ENCODE results near the gene DIP2B.

DIP2B gene

GRCh38 chr12:50772877-50773276 is 268.1 kb downstream of the DIP2B start:
- Histone ChIP-seq H3K36me3 (peaks cover 11% of the 10 kb centered on the region), H3K4me3 (ENCODE audit: low read depth, low read length) (no peak overlapping the region), H3K27me3 (no peaks in the 10 kb centered on the region), H3K9me3 (no peaks in the 10 kb centered on the region), H3K4me1 (peaks cover 4% of the 10 kb centered on the region; the same call in 1 of the 2 replicates)
- no peak for TF ChIP-seq CTCF (IDR thresholded peaks at IDR 0.05; ENCODE audit: low read depth, low read length)
- no peak for DNase-seq

- Histone ChIP-seq H3K4me3 (ENCODE audit: low read depth, low read length) (no peak overlapping the region), H3K36me3 (peaks cover 11% of the 10 kb centered on the region), H3K4me1 (no peaks in the 10 kb centered on the region), H3K9me3 (no peaks in the 10 kb centered on the region), H3K27me3 (no peaks in the 10 kb centered on the region)
- no peak for TF ChIP-seq CTCF (IDR thresholded peaks at IDR 0.05; ENCODE audit: low read depth, low read length)
- DNase-seq, result no peak
Observed at GRCh38 chr12:50775251-50775650, 270.5 kb downstream of the DIP2B start.

GRCh38 chr12:50776749-50777728 is 272.3 kb downstream of the DIP2B start:
- Histone ChIP-seq H3K4me3 (ENCODE audit: low read depth, low read length) (no peak overlapping the region), H3K36me3 (peaks cover 20% of the 10 kb centered on the region), H3K27me3 (no peaks in the 10 kb centered on the region), H3K4me1 (no peaks in the 10 kb centered on the region), H3K9me3 (no peaks in the 10 kb centered on the region)
- no peak for DNase-seq
- TF ChIP-seq CTCF (IDR thresholded peaks at IDR 0.05; ENCODE audit: low read depth, low read length), result no peak

- Histone ChIP-seq H3K9me3 (no peaks in the 10 kb centered on the region), H3K4me1 (no peaks in the 10 kb centered on the region), H3K27me3 (no peaks in the 10 kb centered on the region), H3K36me3 (peaks cover 24% of the 10 kb centered on the region), H3K4me3 (ENCODE audit: low read depth, low read length) (no peak overlapping the region)
- no peak for DNase-seq
- TF ChIP-seq CTCF (IDR thresholded peaks at IDR 0.05; ENCODE audit: low read depth, low read length), result no peak
Observed at GRCh38 chr12:50778663-50779590, 274.1 kb downstream of the DIP2B start.

- TF ChIP-seq CTCF (IDR thresholded peaks at IDR 0.05; ENCODE audit: low read depth, low read length), result no peak
- Histone ChIP-seq H3K9me3 (no peaks in the 10 kb centered on the region), H3K4me1 (no peaks in the 10 kb centered on the region), H3K4me3 (ENCODE audit: low read depth, low read length) (no peak overlapping the region), H3K36me3 (peaks cover 20% of the 10 kb centered on the region), H3K27me3 (no peaks in the 10 kb centered on the region)
- no peak for DNase-seq
Observed at GRCh38 chr12:50780013-50780412, 275.2 kb downstream of the DIP2B start.

Data from BE2C (cell line).